GM18520 (cell line): ENCODE results near the gene MAP10.

Experiments
- ATAC-seq: cut with Tn5 transposase; IDR thresholded peaks from one replicate; pipeline ENCODE4 v1.9.1; 2021; ENCODE audit not compliant: unreplicated experiment

MAP10 gene

DNA sequence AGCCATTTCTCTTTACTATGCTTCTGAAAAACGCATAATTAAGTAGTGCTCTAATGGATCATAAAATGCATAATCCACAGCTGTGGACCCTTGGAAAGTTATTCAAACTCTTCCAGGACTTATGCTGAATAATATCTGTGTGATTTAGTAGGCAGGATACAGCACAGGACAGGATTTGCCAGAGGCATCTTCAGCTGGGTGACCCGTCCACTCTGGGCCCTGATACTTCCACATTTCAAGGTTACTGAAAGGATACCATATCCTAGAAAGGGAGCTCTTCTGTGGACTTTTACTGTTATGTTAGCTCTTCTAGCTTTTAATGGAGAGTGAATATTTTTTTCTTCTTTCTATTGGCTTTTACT is 49.6 kb downstream of the MAP10 start:
- no peak for ATAC-seq

DNA sequence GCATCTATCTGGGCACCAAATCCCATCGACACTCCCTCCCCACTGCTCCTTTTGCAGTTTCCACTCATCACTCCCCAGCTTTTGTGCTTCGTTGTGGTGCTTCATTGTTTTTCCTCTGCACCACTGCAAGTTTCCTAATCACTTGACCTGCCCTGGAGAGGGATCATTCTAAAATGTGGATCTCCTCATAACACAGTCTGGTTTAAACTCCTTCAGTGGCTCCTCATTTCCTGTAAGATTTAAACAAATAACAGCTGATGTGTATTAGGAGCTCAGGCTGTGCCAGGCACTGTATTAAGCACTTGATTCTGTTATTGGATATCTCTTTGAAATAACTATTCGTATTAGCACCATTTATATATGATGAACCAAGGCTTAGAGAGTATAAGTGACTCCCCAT is 51.3 kb downstream of the MAP10 start:
- ATAC-seq, result no peak
